Measurements from ENCODE around the gene PADI1. TPM values are rescaled to one million over a fixed set of nuclear protein-coding genes. Genes with fewer than 3 reads are reported as not detected.

PADI1 gene
- total RNA-seq, 2 experiments from 2014 or later, result not detected

- DNase-seq, result no peak
- Mint-ChIP-seq H3K27me3 (peaks cover 4% of the 10 kb centered on the region), H3K36me3 (ENCODE audit: low read depth) (no peaks in the 10 kb centered on the region), H3K4me1 (ENCODE audit: low read depth) (no peaks in the 10 kb centered on the region), H3K27ac (no peak overlapping the region), H3K9me3 (no peaks in the 10 kb centered on the region), H3K4me3 (no peak overlapping the region)
- ChIA-PET CTCF (interaction anchor here (1.0 to 1.4 kb wide), 2 partner anchors 10 to 139 kb away, joined by 3 read pairs; no protein-coding TSS in a partner anchor), POLR2A (no interaction called here)
- TF ChIP-seq, protein P1, sequence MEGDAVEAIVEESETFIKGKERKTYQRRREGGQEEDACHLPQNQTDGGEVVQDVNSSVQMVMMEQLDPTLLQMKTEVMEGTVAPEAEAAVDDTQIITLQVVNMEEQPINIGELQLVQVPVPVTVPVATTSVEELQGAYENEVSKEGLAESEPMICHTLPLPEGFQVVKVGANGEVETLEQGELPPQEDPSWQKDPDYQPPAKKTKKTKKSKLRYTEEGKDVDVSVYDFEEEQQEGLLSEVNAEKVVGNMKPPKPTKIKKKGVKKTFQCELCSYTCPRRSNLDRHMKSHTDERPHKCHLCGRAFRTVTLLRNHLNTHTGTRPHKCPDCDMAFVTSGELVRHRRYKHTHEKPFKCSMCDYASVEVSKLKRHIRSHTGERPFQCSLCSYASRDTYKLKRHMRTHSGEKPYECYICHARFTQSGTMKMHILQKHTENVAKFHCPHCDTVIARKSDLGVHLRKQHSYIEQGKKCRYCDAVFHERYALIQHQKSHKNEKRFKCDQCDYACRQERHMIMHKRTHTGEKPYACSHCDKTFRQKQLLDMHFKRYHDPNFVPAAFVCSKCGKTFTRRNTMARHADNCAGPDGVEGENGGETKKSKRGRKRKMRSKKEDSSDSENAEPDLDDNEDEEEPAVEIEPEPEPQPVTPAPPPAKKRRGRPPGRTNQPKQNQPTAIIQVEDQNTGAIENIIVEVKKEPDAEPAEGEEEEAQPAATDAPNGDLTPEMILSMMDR (IDR thresholded peaks at IDR 0.05), result no peak
- ATAC-seq, result no peak
- intact Hi-C loops (cut with micrococcal nuclease), result no loop called here
Measured at GRCh38 chr1:17263936-17264335, 59.0 kb downstream of the PADI1 start.

GRCh38 chr1:17264470-17264869, 59.5 kb downstream of the PADI1 start:
- TF ChIP-seq, protein P1 (IDR thresholded peaks at IDR 0.05), result no peak
- ChIA-PET POLR2A (no interaction called here), CTCF (interaction anchor here (1.0 to 1.4 kb wide), 2 partner anchors 9 to 139 kb away, joined by 3 read pairs; no protein-coding TSS in a partner anchor)
- Mint-ChIP-seq H3K27ac (no peak overlapping the region), H3K4me1 (ENCODE audit: low read depth) (no peaks in the 10 kb centered on the region), H3K4me3 (no peak overlapping the region), H3K36me3 (ENCODE audit: low read depth) (no peaks in the 10 kb centered on the region), H3K27me3 (peaks cover 4% of the 10 kb centered on the region), H3K9me3 (no peaks in the 10 kb centered on the region)
- no peak for ATAC-seq
- intact Hi-C loops (cut with micrococcal nuclease), result no loop called here
- DNase-seq, result no peak

GRCh38 chr1:17265162-17265561, 60.2 kb downstream of the PADI1 start:
- H3K27ac Mint-ChIP-seq, result no peak overlapping the region
- TF ChIP-seq, protein P1 (IDR thresholded peaks at IDR 0.05), result no peak
- no peaks in the 10 kb centered on the region for H3K4me1 Mint-ChIP-seq (ENCODE audit: low read depth)
- ATAC-seq (no peak), DNase-seq (no peak)
- ChIA-PET CTCF (interaction anchor here (1.4 kb wide), 1 partner anchor 8 kb away, joined by 3 read pairs; no protein-coding TSS in a partner anchor), POLR2A (no interaction called here)
- no peak overlapping the region for H3K4me3 Mint-ChIP-seq
- peaks cover 4% of the 10 kb centered on the region for H3K27me3 Mint-ChIP-seq
- no peaks in the 10 kb centered on the region for H3K9me3 Mint-ChIP-seq
- no peaks in the 10 kb centered on the region for H3K36me3 Mint-ChIP-seq (ENCODE audit: low read depth)
- intact Hi-C loops (cut with micrococcal nuclease), result no loop called here

DNA sequence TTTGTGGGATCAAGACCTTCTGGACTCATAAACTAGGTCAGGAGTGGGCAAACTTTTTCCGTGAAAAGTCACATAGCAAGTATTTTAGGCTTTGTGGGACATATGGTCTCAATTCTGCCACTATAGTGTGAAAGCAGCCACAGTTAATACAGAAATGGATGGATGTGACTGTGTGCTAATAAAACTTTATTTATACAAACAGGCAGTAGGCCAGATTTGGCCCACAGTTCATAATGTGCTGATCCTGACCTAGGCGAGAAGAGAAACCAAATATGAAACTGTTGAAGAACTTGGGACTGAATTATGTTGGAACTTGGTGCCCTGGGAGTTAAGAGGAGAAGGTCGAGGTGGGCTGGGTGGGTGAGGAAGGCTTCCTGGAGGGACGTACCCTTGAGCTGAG, 61.0 kb downstream of the PADI1 start:
- no peak for DNase-seq
- Mint-ChIP-seq H3K4me1 (ENCODE audit: low read depth) (no peaks in the 10 kb centered on the region), H3K36me3 (ENCODE audit: low read depth) (no peaks in the 10 kb centered on the region), H3K4me3 (no peak overlapping the region), H3K9me3 (no peaks in the 10 kb centered on the region), H3K27me3 (peaks cover 4% of the 10 kb centered on the region), H3K27ac (no peak overlapping the region)
- POLR2A ChIA-PET, result no interaction called here
- ATAC-seq, result no peak
- intact Hi-C loops (cut with micrococcal nuclease), result no loop called here
- TF ChIP-seq, protein P1 (IDR thresholded peaks at IDR 0.05), result no peak
- CTCF ChIA-PET, result no interaction called here

DNA sequence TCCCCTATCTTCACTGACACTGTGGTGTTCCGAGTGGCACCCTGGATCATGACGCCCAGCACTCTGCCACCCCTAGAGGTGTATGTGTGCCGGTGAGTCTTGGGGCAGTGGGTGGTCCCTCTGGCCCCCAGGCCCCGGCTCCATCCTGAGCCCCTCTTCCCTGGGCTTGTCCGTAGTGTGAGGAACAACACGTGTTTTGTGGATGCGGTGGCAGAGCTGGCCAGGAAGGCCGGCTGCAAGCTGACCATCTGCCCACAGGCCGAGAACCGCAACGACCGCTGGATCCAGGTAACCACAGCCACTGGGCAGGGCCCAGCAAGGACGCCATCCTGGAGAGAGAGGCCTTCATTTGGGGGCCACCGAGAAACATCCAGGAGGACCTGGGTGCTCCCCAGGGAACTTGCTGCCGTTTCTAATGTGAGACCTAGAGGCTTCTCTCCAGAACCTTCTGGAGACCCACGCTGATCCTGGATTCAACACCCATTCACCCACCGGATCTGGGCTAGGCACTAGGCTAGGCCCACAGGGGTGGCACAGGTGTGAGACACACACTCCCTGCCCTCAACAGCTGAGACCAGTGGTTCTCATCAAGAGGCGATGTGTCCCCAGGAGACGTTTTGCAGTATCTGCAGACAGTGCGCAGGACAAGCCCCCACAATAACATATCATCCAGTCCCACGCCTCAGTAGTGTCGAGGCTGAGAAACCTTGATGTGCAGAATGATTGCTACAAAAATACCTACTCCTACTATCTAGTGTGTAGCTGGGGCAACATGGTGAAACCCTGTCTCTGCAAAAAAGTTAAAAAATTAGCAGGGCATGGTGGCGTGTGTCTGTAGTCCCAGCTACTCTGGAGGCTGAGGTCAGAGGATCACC, 66.2 kb downstream of the PADI1 start:
- no peak overlapping the region for H3K27ac Mint-ChIP-seq
- no peaks in the 10 kb centered on the region for H3K36me3 Mint-ChIP-seq (ENCODE audit: low read depth)
- TF ChIP-seq, protein P1 (IDR thresholded peaks at IDR 0.05), result no peak
- peaks cover 5% of the 10 kb centered on the region for H3K27me3 Mint-ChIP-seq
- ATAC-seq (no peak), DNase-seq (no peak)
- intact Hi-C loops (cut with micrococcal nuclease), result no loop called here
- POLR2A ChIA-PET, result interaction anchor here (1.3 kb wide), 1 partner anchor 9 kb away, joined by 3 read pairs; no protein-coding TSS in a partner anchor
- H3K9me3 Mint-ChIP-seq, result no peaks in the 10 kb centered on the region
- H3K4me3 Mint-ChIP-seq, result no peak overlapping the region
- CTCF ChIA-PET, result interaction anchor here (1.8 kb wide), 1 partner anchor 34 kb away, joined by 4 read pairs; no protein-coding TSS in a partner anchor
- H3K4me1 Mint-ChIP-seq (ENCODE audit: low read depth), result no peaks in the 10 kb centered on the region

All from activated CD8-positive, alpha-beta T cell treated with anti-CD3 and anti-CD28 coated beads for 36 hours (primary cell).